ENCODE data around the gene SCARB1. TPM values are rescaled to one million over a fixed set of nuclear protein-coding genes. Genes with fewer than 3 reads are reported as not detected.
"Not testable (repeated sequence)": the region's sequence is repeated elsewhere in the genome, so short reads cannot be mapped to it uniquely, and the experiment has no call there.

SCARB1 gene
- total RNA-seq, 1 donor from 2014 or later = 16.9 TPM

DNA sequence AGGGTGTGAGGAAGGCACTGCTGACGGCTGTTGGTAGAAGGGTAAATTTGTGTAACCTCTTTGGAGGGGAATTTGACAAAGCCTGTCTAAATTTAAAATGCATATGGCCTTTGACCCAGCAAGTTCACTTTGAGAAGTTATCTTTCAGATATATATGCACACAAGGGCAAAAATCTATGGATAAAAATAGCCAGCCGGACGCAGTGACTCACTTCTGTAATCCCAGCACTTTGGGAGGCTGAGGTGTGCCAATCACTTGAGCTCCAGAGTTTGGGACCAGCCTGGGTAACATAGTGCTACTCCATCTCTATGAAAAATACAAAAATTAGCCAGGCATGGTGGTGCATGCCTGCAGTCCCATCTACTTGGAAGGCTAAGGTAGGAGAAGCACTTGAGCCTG, 37.3 kb upstream of the SCARB1 start:
- no peaks in the 10 kb centered on the region for H3K36me3 Mint-ChIP-seq (ENCODE audit: low read depth, unreplicated experiment)
- peaks cover 1% of the 10 kb centered on the region for H3K27me3 Mint-ChIP-seq (ENCODE audit: unreplicated experiment)
- peaks cover 9% of the 10 kb centered on the region for H3K4me1 Mint-ChIP-seq (ENCODE audit: unreplicated experiment)
- TF ChIP-seq, protein P1, sequence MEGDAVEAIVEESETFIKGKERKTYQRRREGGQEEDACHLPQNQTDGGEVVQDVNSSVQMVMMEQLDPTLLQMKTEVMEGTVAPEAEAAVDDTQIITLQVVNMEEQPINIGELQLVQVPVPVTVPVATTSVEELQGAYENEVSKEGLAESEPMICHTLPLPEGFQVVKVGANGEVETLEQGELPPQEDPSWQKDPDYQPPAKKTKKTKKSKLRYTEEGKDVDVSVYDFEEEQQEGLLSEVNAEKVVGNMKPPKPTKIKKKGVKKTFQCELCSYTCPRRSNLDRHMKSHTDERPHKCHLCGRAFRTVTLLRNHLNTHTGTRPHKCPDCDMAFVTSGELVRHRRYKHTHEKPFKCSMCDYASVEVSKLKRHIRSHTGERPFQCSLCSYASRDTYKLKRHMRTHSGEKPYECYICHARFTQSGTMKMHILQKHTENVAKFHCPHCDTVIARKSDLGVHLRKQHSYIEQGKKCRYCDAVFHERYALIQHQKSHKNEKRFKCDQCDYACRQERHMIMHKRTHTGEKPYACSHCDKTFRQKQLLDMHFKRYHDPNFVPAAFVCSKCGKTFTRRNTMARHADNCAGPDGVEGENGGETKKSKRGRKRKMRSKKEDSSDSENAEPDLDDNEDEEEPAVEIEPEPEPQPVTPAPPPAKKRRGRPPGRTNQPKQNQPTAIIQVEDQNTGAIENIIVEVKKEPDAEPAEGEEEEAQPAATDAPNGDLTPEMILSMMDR (IDR thresholded peaks at IDR 0.05; ENCODE audit: unreplicated experiment) = no peak
- DNase-seq (ENCODE audit: low spot score) = no peak
- H3K4me3 Mint-ChIP-seq (ENCODE audit: unreplicated experiment) = no peak overlapping the region
- no peaks in the 10 kb centered on the region for H3K9me3 Mint-ChIP-seq (ENCODE audit: unreplicated experiment)
- H3K27ac Mint-ChIP-seq (ENCODE audit: unreplicated experiment) = no peak overlapping the region

DNA sequence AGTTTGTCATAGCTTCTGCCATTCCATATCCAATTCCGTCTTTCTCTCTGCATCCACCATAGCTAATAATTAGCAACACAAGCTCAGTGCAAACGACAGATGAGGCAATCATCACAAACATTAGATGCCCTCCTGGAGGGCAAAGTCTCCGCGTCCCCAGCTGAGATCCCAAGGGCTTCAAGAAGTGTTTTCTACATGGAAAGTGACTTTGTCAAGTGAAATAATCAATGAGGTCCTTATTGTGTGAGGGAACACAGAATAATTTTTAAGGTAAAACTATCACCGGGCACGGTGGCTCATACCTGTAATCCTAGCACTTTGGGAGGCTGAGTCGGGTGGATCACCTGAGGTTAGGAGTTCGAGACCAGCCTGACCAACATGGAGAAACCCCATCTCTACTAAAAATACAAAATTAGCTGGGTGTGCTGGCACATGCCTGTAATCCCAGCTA, 36.7 kb upstream of the SCARB1 start:
- H3K9me3 Mint-ChIP-seq (ENCODE audit: unreplicated experiment); H3K27ac Mint-ChIP-seq (ENCODE audit: unreplicated experiment); H3K4me1 Mint-ChIP-seq (ENCODE audit: unreplicated experiment); H3K36me3 Mint-ChIP-seq (ENCODE audit: low read depth, unreplicated experiment); H3K27me3 Mint-ChIP-seq (ENCODE audit: unreplicated experiment); DNase-seq (ENCODE audit: low spot score); H3K4me3 Mint-ChIP-seq (ENCODE audit: unreplicated experiment): not testable (repeated sequence)

DNA sequence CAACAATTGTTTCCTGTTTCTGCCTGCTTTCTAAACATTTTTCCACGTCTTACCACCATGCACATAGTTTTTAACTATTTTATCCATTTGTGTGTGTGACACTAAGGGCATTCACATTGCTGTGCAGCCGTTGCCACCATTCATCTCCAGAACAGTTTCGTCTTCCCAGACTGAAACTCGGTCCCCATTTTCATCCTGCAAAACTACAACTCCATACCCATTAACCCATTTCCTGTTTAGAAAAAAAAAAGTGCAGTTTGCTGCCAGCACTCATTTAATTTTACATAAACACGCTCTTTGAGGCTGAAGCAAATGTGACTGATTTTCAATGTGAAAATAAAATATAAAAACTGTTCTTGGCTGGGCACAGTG, 35.2 kb upstream of the SCARB1 start:
- no peaks in the 10 kb centered on the region for H3K4me1 Mint-ChIP-seq (ENCODE audit: unreplicated experiment)
- H3K4me3 Mint-ChIP-seq (ENCODE audit: unreplicated experiment) = no peak overlapping the region
- H3K36me3 Mint-ChIP-seq (ENCODE audit: low read depth, unreplicated experiment) = no peaks in the 10 kb centered on the region
- H3K27ac Mint-ChIP-seq (ENCODE audit: unreplicated experiment) = no peak overlapping the region
- peaks cover 1% of the 10 kb centered on the region for H3K27me3 Mint-ChIP-seq (ENCODE audit: unreplicated experiment)
- no peaks in the 10 kb centered on the region for H3K9me3 Mint-ChIP-seq (ENCODE audit: unreplicated experiment)
- TF ChIP-seq, protein P1 (IDR thresholded peaks at IDR 0.05; ENCODE audit: unreplicated experiment) = no peak
- DNase-seq (ENCODE audit: low spot score) = no peak

DNA sequence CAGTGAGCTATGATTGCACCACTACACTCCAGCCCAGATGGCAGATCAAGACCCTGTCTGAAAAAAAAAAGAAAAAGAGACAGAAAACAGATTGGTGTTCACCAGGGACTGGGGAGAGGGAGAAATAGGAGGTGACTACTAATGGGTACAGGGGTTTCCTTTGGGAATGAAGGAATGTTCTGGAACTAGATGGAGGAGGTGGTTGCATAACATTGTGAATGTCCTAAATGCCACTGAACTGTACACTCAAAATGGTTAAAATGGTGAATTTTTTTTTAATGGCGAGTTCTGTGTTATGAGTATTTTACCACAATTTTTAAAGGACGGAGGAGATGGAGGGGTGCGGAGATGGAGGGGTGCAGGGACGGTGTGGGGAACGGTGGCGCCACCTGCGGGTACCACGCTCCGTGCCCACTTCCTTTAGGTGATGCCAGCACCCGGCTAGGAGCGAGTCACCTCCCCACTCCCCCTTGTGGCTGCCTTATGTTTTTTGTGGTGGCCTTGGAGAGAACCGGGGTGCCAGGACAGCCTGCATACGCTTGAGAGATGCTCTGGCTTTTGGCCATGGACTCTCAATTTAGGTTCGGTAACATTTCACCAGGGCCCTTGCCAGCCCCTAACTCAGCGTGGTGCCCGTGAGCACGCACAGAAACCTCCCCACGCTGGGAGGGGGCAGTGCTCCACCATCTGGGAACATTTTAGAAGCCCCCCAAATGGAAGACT, 34.7 kb upstream of the SCARB1 start:
- no peaks in the 10 kb centered on the region for H3K9me3 Mint-ChIP-seq (ENCODE audit: unreplicated experiment)
- H3K4me3 Mint-ChIP-seq (ENCODE audit: unreplicated experiment) = no peak overlapping the region
- H3K36me3 Mint-ChIP-seq (ENCODE audit: low read depth, unreplicated experiment) = no peaks in the 10 kb centered on the region
- peaks cover 1% of the 10 kb centered on the region for H3K27me3 Mint-ChIP-seq (ENCODE audit: unreplicated experiment)
- DNase-seq (ENCODE audit: low spot score) = peak; percentile 35
- TF ChIP-seq, protein P1 (IDR thresholded peaks at IDR 0.05; ENCODE audit: unreplicated experiment) = peak; percentile 34
- no peaks in the 10 kb centered on the region for H3K4me1 Mint-ChIP-seq (ENCODE audit: unreplicated experiment)
- H3K27ac Mint-ChIP-seq (ENCODE audit: unreplicated experiment) = no peak overlapping the region

DNA sequence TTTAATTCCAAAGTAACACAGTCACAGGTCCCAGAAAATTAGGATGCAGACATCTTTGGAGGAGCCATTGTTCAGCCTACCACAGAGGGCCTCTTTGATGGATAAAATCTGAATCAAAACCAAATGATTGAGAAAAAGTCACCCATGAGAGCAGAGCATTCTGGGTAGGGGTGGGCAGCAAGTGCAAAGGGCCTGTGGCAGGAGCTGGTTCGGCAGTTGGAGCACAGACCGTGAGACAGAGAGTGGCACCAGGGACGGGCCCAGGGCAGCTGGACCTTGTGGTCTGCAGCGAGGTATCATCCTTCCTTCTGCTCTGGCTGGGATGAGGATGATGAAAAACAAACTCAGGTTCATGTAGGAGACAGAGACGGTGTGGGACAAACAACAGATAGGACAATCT, 32.8 kb upstream of the SCARB1 start:
- Mint-ChIP-seq H3K27ac (ENCODE audit: unreplicated experiment) (no peak overlapping the region), H3K27me3 (ENCODE audit: unreplicated experiment) (peaks cover 1% of the 10 kb centered on the region), H3K4me1 (ENCODE audit: unreplicated experiment) (no peaks in the 10 kb centered on the region), H3K9me3 (ENCODE audit: unreplicated experiment) (no peaks in the 10 kb centered on the region), H3K36me3 (ENCODE audit: low read depth, unreplicated experiment) (no peaks in the 10 kb centered on the region), H3K4me3 (ENCODE audit: unreplicated experiment) (no peak overlapping the region)
- TF ChIP-seq, protein P1 (IDR thresholded peaks at IDR 0.05; ENCODE audit: unreplicated experiment) = no peak
- no peak for DNase-seq (ENCODE audit: low spot score)

Measured in endothelial cell (in vitro differentiated cells).